ENCODE results near the gene VPS50. TPM values are rescaled to one million over a fixed set of nuclear protein-coding genes. Genes with fewer than 3 reads are reported as not detected.
"Not testable (repeated sequence)": the region's sequence is repeated elsewhere in the genome, so short reads cannot be mapped to it uniquely, and the experiment has no call there.

VPS50 gene
- total RNA-seq, 4 donors from 2014 or later = 17.2 to 52.2 (median 34.3) TPM

- ATAC-seq (no peak), DNase-seq (no peak)
- TF ChIP-seq CTCF (IDR thresholded peaks at IDR 0.05 in 4 of 5, conservative IDR thresholded peaks at IDR 0.05 in 1 of 5) = no peak
- no peak for TF ChIP-seq POLR2A (IDR thresholded peaks at IDR 0.05)
- H3K36me3 ChIP-seq = peaks cover 0 to 16% of the 10 kb centered on the region in 2 donors
- no peaks in the 10 kb centered on the region for H3K27me3 ChIP-seq
- in situ Hi-C loops (cut with MboI; ENCODE audit: low sequenced_read_pairs in 4 of 4) (no loop called here), intact Hi-C loops (cut with DNase I; ENCODE audit: low total_unique reads) (no loop called here)
- no peak overlapping the region for H3K27ac ChIP-seq
- no peak overlapping the region for H3K4me3 ChIP-seq
- H3K4me1 ChIP-seq = no peaks in the 10 kb centered on the region
- H3K9me3 ChIP-seq = no peaks in the 10 kb centered on the region
Measured at GRCh38 chr7:93315896-93316295, 83.7 kb downstream of the VPS50 start.

GRCh38 chr7:93316730-93317129 is 84.6 kb downstream of the VPS50 start:
- Histone ChIP-seq H3K36me3 (peaks cover 0 to 24% of the 10 kb centered on the region in 2 donors), H3K4me1 (no peaks in the 10 kb centered on the region), H3K27me3 (no peaks in the 10 kb centered on the region), H3K9me3 (no peaks in the 10 kb centered on the region), H3K27ac (no peak overlapping the region), H3K4me3 (no peak overlapping the region)
- TF ChIP-seq CTCF (IDR thresholded peaks at IDR 0.05 in 4 of 5, conservative IDR thresholded peaks at IDR 0.05 in 1 of 5) (no peak), POLR2A (IDR thresholded peaks at IDR 0.05) (no peak)
- in situ Hi-C loops (cut with MboI; ENCODE audit: low sequenced_read_pairs in 4 of 4) (no loop called here), intact Hi-C loops (cut with DNase I; ENCODE audit: low total_unique reads) (no loop called here)
- ATAC-seq (no peak), DNase-seq (no peak)

GRCh38 chr7:93320887-93321286 is 88.7 kb downstream of the VPS50 start:
- TF ChIP-seq CTCF (IDR thresholded peaks at IDR 0.05 in 4 of 5, conservative IDR thresholded peaks at IDR 0.05 in 1 of 5) = no peak
- no peak for TF ChIP-seq POLR2A (IDR thresholded peaks at IDR 0.05)
- no peak for ATAC-seq
- Histone ChIP-seq H3K27me3 (no peaks in the 10 kb centered on the region), H3K4me1 (no peaks in the 10 kb centered on the region), H3K4me3 (no peak overlapping the region), H3K27ac (no peak overlapping the region), H3K36me3 (peaks cover 0 to 15% of the 10 kb centered on the region in 2 donors), H3K9me3 (no peaks in the 10 kb centered on the region)
- in situ Hi-C loops (cut with MboI; ENCODE audit: low sequenced_read_pairs in 4 of 4) = no loop called here
- no peak for DNase-seq
- intact Hi-C loops (cut with DNase I; ENCODE audit: low total_unique reads) = no loop called here

DNA sequence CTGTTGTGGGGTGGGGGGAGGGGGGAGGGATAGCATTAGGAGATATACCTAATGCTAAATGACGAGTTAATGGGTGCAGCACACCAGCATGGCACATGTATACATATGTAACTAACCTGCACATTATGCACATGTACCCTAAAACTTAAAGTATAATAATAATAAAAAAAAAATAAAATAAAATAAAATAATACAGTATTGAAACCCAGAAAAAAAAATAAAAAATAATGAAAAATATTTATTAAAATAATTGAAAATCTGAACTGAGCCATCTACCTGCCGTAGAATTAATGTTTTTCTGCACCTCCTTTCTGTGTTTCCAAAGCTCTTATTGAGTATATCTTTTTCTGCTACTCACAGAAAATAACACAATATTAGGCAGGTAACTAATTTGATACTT is 94.1 kb downstream of the VPS50 start:
- H3K4me1 ChIP-seq; intact Hi-C loops (cut with DNase I; ENCODE audit: low total_unique reads); H3K9me3 ChIP-seq; DNase-seq; H3K36me3 ChIP-seq; in situ Hi-C loops (cut with MboI; ENCODE audit: low sequenced_read_pairs in 4 of 4); H3K27me3 ChIP-seq; H3K27ac ChIP-seq; ATAC-seq; H3K4me3 ChIP-seq: not testable (repeated sequence)

- Histone ChIP-seq H3K27me3 (no peaks in the 10 kb centered on the region), H3K9me3 (no peaks in the 10 kb centered on the region), H3K36me3 (no peaks in the 10 kb centered on the region), H3K27ac (no peak overlapping the region), H3K4me1 (no peaks in the 10 kb centered on the region), H3K4me3 (no peak overlapping the region)
- in situ Hi-C loops (cut with MboI; ENCODE audit: low sequenced_read_pairs in 4 of 4) (no loop called here), intact Hi-C loops (cut with DNase I; ENCODE audit: low total_unique reads) (no loop called here)
- DNase-seq (no peak), ATAC-seq (no peak)
- TF ChIP-seq POLR2A (IDR thresholded peaks at IDR 0.05) (no peak), CTCF (IDR thresholded peaks at IDR 0.05 in 4 of 5, conservative IDR thresholded peaks at IDR 0.05 in 1 of 5) (no peak)
Measured at GRCh38 chr7:93327006-93327633, 95.0 kb downstream of the VPS50 start.

Measured in gastrocnemius medialis (tissue), 4 donors.